T-helper 2 cell treated with Interferon-gamma antibody and Interleukin-4, amounts not matched to agents 5 μg/mL and 100 μg/mL, for 36 hours (primary cell): ENCODE data around the gene REV3L.
A peak's percentile ranks its signal among the peaks of the same experiment; 100 is the strongest.
"Not testable (repeated sequence)": the region's sequence is repeated elsewhere in the genome, so short reads cannot be mapped to it uniquely, and the experiment has no call there.

Experiments used
- DNase-seq: peaks from one replicate; pipeline ENCODE4 v3.0.0; 2021; ENCODE audit warnings: low spot score
- H3K27ac Mint-ChIP-seq: one replicate; pipeline ENCODE4 v1.8.0; 2021; ENCODE audit warnings: mild to moderate bottlenecking, mixed read lengths
- H3K27me3 Mint-ChIP-seq: one replicate; pipeline ENCODE4 v1.8.0; 2021; ENCODE audit warnings: low read depth, mixed read lengths
- H3K36me3 Mint-ChIP-seq: one replicate; pipeline ENCODE4 v1.8.0; 2021; ENCODE audit warnings: low read depth, mixed read lengths
- H3K4me1 Mint-ChIP-seq: one replicate; pipeline ENCODE4 v1.8.0; 2021; ENCODE audit warnings: low read depth, mixed read lengths
- H3K4me3 Mint-ChIP-seq: one replicate; pipeline ENCODE4 v1.8.0; 2022; ENCODE audit warnings: mild to moderate bottlenecking, moderate library complexity, mixed read lengths
- H3K9me3 Mint-ChIP-seq: one replicate; pipeline ENCODE4 v1.8.0; 2021; ENCODE audit warnings: mixed read lengths

The REV3L gene

DNA sequence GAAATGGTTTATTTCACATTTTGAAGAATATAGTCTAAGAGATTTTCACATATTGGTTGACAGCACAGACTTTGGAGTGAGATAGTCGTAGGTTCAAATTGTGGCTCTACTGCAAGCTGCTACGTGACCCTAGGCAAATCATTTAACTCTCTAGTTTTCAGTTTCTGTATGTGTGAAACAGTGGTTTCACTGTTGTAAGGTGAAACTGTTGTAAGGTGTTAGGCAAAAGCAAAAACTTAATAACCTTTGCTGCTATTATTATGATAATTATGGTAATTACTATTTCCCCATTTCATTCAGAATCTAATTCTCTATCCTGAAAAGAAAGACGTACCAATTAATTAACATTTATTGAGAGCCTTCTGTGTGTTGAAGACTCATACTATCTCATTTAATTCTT is 144.2 kb downstream of the REV3L start:
- peaks cover 25% of the 10 kb centered on the region for H3K36me3 Mint-ChIP-seq
- H3K9me3 Mint-ChIP-seq, result no peaks in the 10 kb centered on the region
- no peaks in the 10 kb centered on the region for H3K27me3 Mint-ChIP-seq
- peaks cover 15% of the 10 kb centered on the region for H3K4me1 Mint-ChIP-seq
- DNase-seq, result no peak
- no peak overlapping the region for H3K4me3 Mint-ChIP-seq
- peak overlapping the region; percentile 39 for H3K27ac Mint-ChIP-seq

DNA sequence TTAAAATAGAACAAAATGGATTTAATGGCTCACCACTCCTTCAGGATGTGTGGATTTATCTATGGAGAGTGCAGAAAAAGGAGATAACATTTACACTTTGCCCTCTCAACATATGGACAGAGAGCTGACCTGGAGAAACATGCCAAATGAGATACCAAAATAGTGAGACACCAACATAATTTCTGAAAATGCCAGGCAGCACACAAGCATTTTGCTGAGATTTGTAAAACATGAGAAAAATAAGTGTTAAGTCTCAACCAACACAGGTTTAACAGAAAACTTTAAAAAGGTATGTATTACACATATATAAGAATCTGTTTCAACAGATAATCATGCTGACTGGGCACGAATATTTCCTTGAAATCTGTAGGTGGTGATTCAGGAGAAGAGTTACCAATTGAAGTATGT is 145.2 kb downstream of the REV3L start:
- H3K36me3 Mint-ChIP-seq, result peaks cover 29% of the 10 kb centered on the region
- no peaks in the 10 kb centered on the region for H3K27me3 Mint-ChIP-seq
- DNase-seq, result no peak
- H3K27ac Mint-ChIP-seq, result no peak overlapping the region
- no peaks in the 10 kb centered on the region for H3K9me3 Mint-ChIP-seq
- H3K4me1 Mint-ChIP-seq, result peaks cover 15% of the 10 kb centered on the region
- no peak overlapping the region for H3K4me3 Mint-ChIP-seq

DNA sequence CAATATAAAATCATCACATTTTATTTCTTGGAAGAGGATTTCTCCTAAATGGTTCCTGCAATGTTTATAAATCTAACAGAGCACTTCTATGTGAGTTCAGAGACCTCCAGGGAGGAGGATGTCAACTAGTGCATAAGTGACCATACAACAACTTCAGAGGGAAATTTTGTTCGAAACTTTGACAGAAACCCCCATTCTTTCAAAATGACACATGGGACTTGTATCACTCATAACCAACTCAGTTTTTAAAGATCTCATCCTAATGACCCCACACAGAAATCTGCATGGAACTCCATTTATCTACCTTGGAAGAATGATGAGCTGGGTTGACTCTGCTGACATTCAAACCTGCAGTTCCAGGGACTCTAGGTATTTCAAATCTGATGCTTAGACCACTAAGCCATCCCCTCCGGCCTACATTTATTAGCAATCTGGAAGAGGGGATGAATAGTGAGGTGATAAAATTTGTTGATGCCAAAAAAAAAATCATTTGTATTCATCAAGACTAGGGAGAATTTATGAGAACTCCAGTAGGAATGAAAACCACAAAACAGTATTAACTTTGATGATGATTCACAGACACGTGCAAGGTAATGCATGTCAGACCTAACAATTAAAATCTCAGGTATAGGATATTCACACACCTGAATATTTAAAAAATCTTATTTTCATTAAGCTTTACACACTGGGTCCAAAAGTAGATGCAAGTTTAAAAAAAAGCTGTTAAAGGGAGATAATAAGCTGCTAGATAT is 153.0 kb downstream of the REV3L start:
- Mint-ChIP-seq H3K4me1 (no peaks in the 10 kb centered on the region), H3K4me3 (no peak overlapping the region), H3K36me3 (peaks cover 38% of the 10 kb centered on the region), H3K27me3 (no peaks in the 10 kb centered on the region), H3K9me3 (no peaks in the 10 kb centered on the region), H3K27ac (no peak overlapping the region)
- DNase-seq, result no peak

DNA sequence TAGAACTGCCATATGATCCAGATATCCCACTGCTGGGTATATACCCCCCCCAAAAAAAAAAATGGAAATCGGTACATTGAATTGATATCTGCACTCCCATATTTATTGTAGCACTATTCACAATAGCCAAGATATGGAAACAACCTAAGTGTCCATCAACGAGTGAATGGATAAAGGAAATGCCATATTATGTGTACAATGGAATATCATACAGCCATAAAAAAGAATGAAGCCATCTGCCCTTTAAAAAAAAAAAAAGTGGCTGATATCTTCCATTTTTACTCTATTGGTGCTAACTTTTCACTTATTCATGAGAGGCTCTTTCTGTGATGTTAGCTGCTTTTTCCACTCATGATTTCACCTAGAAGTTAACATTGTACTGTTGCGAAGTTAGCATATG is 156.5 kb downstream of the REV3L start:
- Mint-ChIP-seq H3K27me3 (no peaks in the 10 kb centered on the region), H3K27ac (no peak overlapping the region), H3K36me3 (peaks cover 43% of the 10 kb centered on the region), H3K4me1 (no peaks in the 10 kb centered on the region), H3K9me3 (no peaks in the 10 kb centered on the region), H3K4me3 (no peak overlapping the region)
- no peak for DNase-seq

DNA sequence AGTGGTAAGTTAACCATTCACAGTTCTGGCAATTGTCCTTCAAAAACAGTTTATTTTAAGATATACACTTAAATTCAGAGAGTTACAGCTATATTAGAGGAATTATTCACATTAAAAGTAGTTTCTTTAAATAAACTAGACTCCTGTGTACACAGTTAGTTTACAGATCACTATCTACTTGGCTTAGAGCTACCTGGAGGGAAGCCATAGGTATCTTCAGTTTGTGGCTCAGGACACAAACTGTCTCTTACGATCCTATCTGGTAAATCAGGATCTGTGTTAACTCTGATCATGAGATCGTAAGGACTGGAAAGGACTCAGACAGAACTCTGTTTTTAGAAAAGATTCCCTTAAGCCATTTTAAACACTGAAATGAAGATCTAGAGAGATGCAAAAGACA is 160.9 kb downstream of the REV3L start:
- Mint-ChIP-seq H3K36me3 (peaks cover 33% of the 10 kb centered on the region), H3K27ac (no peak overlapping the region), H3K4me1 (no peaks in the 10 kb centered on the region), H3K4me3 (no peak overlapping the region), H3K9me3 (no peaks in the 10 kb centered on the region), H3K27me3 (no peaks in the 10 kb centered on the region)
- DNase-seq, result no peak

DNA sequence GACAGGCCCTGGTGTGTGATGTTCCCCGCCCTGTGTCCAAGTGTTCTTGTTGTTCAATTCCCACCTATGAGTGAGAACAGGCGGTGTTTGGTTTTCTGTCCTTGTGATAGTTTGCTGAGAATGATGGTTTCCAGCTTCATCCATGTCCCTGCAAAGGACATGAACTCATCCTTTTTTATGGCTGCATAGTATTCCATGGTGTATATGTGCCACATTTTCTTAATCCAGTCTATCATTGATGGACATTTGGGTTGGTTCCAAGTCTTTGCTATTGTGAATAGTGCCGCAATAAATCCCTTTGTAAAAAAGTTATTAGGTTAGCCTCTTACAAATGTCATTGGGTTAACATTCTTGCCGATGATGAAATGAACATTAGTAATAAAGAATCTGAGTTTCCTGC is 175.1 kb downstream of the REV3L start:
- H3K4me3 Mint-ChIP-seq, H3K4me1 Mint-ChIP-seq, H3K9me3 Mint-ChIP-seq, H3K27me3 Mint-ChIP-seq, DNase-seq, H3K27ac Mint-ChIP-seq: not testable (repeated sequence)
- peaks cover 45% of the 10 kb centered on the region for H3K36me3 Mint-ChIP-seq

DNA sequence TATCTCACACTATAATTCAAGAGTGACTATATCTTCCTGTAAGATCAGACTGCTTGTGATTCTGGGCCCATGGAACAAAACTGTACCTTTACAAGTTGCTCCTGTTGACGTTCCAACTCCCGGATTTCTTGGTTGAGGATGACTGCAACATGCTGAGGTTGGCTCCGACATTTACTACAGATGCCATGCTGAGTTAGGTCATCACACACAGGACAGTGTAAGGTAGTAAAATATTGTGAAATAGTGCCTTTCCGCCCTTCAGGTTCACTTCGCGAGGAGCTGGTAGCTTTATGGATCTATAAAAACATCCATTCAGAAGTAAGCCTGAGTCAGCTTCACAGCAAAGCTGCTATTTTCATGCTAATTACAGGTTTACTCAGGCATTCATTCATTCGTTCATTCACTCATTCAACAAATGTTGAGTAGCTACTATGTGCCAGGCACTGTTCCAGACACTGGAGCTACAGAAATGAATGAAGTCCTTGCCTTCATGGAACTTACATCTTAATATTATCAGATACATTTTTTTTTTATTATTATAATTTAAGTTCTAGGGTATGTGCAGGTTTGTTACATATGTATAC is 175.7 kb downstream of the REV3L start:
- Mint-ChIP-seq H3K27ac (no peak overlapping the region), H3K9me3 (no peaks in the 10 kb centered on the region), H3K4me3 (no peak overlapping the region), H3K27me3 (no peaks in the 10 kb centered on the region), H3K36me3 (peaks cover 44% of the 10 kb centered on the region), H3K4me1 (peaks cover 2% of the 10 kb centered on the region)
- DNase-seq, result no peak

DNA sequence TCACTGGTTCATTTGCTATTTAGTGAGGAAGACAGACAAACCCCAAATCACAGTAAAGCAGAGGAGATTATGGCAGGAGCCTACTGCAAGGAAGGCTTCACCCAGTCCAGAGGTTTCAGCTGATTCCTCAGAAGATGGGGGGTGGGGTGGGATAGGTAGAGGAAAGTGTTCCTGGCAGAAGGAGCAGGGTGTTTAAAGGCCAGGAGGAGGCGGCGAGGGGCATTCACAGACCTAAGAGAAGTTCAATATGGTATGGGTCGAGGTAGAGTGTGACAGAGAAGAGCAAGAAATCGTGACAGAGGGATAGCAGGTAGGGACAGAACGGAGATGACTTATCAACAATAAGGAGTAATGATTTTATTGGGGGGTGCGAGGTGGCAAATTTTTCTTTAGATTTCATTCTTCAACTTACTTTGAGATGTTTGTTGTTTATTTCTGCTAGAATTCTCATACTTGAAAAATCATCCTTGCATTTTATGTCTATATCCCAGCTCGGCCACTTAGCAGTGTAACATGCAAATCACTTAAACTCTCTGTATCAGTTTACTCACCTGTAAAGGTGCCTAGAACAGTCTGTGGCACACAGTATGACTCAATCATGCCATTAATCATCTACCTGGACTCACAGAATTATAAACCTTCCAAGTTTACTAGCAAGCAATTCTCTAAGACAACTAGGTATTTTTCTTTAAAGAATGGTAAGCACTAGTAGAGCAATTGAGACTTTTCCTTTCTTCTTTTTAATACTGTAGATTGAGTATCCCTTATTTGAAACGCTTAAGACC is 176.7 kb downstream of the REV3L start:
- H3K4me3 Mint-ChIP-seq, result no peak overlapping the region
- H3K27ac Mint-ChIP-seq, result no peak overlapping the region
- no peaks in the 10 kb centered on the region for H3K27me3 Mint-ChIP-seq
- H3K36me3 Mint-ChIP-seq, result peaks cover 52% of the 10 kb centered on the region
- peaks cover 11% of the 10 kb centered on the region for H3K4me1 Mint-ChIP-seq
- H3K9me3 Mint-ChIP-seq, result peaks cover 5% of the 10 kb centered on the region
- DNase-seq, result no peak

DNA sequence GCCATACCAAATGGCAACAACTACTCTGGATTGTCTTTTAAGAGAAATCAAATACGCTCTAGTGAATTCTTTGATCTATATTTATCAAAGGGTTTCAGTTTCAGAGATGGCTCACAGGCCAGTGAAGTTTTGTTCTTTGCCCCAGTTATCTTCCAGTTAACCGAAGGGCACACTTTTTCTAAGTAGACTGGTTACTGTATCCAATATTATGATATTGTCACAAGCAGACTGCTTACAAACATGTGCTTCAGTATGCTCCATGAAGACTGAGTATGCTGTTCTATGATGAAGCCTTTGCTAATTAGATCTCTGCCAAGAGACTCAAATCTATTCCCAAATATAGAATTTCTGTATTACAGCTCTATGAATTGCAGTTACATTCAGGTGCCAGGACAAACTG is 181.1 kb downstream of the REV3L start:
- Mint-ChIP-seq H3K4me3 (no peak overlapping the region), H3K27me3 (no peaks in the 10 kb centered on the region), H3K36me3 (peaks cover 39% of the 10 kb centered on the region), H3K4me1 (peaks cover 11% of the 10 kb centered on the region), H3K27ac (peak overlapping the region; percentile 31), H3K9me3 (peaks cover 17% of the 10 kb centered on the region)
- DNase-seq, result no peak

DNA sequence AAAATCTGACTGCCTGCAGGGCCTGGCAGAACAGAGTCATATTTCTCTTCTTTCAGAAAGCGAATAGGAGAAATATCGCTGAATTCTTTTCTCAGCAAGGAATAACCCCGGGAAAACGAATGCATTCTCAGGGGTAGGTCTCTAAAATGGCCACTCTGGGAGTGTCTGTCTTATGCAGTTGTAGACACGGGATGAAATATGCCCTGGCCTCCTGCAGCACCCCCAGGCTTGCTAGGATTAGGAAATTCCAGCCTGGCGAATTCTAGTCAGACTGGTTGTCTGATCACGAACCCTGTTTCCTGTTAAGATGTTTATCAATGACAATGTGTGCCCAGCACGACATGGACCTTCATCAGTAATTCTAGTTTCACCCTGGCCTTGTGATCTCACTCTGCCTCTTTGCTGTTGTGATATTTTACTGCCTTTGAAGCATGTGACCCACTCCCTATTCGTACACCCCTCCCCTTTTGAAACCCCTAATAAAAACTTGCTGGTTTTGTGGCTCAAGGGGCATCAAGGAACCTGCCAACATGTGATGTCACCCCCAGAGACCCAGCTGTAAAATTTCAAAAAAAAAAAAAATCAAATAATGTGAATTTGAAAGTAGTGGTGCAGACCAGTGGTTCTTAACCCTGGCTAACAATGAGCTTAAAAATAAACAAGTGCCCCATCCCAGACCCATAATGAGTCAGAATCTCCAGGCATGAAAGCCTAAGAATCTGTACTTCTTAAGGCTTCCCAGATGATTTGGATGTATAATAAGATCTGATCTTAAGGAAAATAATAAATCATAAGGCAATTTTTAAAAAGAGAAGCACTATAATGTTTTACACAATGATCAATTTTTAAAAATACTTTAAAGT is 181.8 kb downstream of the REV3L start:
- not testable (repeated sequence) for DNase-seq, H3K27ac Mint-ChIP-seq, H3K4me3 Mint-ChIP-seq, H3K27me3 Mint-ChIP-seq
- H3K9me3 Mint-ChIP-seq, result peaks cover 17% of the 10 kb centered on the region
- H3K4me1 Mint-ChIP-seq, result peaks cover 11% of the 10 kb centered on the region
- H3K36me3 Mint-ChIP-seq, result peaks cover 37% of the 10 kb centered on the region

DNA sequence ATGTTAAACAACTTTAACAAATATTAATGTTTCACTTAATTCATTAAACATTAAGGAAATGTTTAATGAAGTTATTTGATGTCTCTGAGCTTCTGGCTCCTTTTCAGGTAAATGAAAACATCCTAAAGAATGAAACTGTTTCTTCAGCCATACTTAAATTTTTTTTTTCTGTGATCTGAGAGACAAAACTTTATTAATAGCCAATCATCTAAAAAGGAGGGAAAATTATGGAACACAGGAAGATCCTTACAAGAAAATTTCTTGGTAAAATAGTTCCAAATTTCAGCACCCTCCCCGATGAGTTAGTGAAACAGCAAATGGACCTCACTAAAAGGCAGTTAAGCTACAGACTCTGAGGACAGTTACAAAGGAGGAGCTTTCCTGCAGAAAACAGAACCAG is 185.2 kb downstream of the REV3L start:
- peaks cover 17% of the 10 kb centered on the region for H3K9me3 Mint-ChIP-seq
- no peak for DNase-seq
- H3K27me3 Mint-ChIP-seq, result no peaks in the 10 kb centered on the region
- peaks cover 22% of the 10 kb centered on the region for H3K4me1 Mint-ChIP-seq
- H3K27ac Mint-ChIP-seq, result no peak overlapping the region
- H3K36me3 Mint-ChIP-seq, result peaks cover 44% of the 10 kb centered on the region
- H3K4me3 Mint-ChIP-seq, result no peak overlapping the region

DNA sequence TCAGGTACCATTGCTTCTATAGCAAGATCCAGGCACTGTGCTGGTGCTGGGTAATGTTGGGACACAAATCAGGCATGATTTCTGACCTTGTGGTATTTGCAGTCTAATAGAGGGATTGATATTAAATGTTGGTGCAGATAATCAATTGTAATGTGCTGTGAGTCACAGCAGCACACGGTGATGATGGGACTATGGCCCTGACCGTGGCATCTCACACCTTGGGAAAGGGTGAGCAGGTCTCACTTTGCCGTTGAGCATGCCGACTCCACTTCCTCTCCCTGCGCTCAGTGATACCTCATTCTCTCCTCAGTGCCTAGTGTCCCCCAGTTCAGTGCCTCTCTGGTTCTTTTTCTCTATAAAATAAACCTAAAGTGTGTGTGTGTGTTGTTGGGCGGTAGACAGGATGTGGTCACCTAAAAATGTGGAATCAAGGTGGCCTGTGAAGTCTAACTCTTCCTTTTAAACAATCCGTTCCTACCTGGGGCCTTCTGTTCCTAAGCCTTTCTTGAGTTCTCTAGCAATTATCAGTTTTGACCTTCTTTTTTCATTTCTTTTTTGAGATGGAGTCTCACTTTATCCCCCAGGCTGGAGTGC is 188.5 kb downstream of the REV3L start:
- no peaks in the 10 kb centered on the region for H3K27me3 Mint-ChIP-seq
- H3K4me3 Mint-ChIP-seq, result no peak overlapping the region
- H3K9me3 Mint-ChIP-seq, result no peaks in the 10 kb centered on the region
- DNase-seq, result no peak
- peaks cover 23% of the 10 kb centered on the region for H3K4me1 Mint-ChIP-seq
- peak overlapping the region; percentile 15 for H3K27ac Mint-ChIP-seq
- peaks cover 19% of the 10 kb centered on the region for H3K36me3 Mint-ChIP-seq
